SK-N-SH (cell line): ENCODE measurements around the gene MCC. TPM values are rescaled to one million over a fixed set of nuclear protein-coding genes. Genes with fewer than 3 reads are reported as not detected.

Experiments
- CTCF ChIA-PET: fragments of 300-600, 350-600 bp; formaldehyde crosslinking; extraction: SDS; loops from one replicate; lab custom pipeline; 2021; lab: Yijun Ruan, JAX
- POLR2A ChIA-PET: fragments of 350-600 bp; sonication (Branson Sonifier 250); formaldehyde crosslinking; extraction: SDS; loops from one replicate; lab custom pipeline; 2020; ENCODE audit warnings: antibody characterized with exemption, inconsistent platforms; lab: Yijun Ruan, JAX
- DNase-seq: peaks from one replicate; pipeline ENCODE4 v3.0.0; 2012
- H2AFZ ChIP-seq: fragments of 200-600 bp; sonication (generic); 2 replicates; pipeline ENCODE4 v1.8.1; 2016; ENCODE audit warnings: antibody characterized with exemption, mild to moderate bottlenecking, low read depth
- H3F3A ChIP-seq: fragments of 200-600 bp; sonication (generic); replicated peaks from 2 replicates; pipeline ENCODE3; 2016; ENCODE audit warnings: antibody characterized with exemption, mild to moderate bottlenecking; ENCODE audit not compliant: insufficient read depth
- H3K27ac ChIP-seq, 2 experiments: fragments of 200-500 bp in 1 of 2; fragments of 200-600 bp in 1 of 2; sonication (Bioruptor generic) in 1 of 2; sonication (generic), shearing (Covaris generic) in 1 of 2; 2 replicates each; pipeline versions ENCODE4 v1.5.1 to v1.6.1; 2014 to 2016; ENCODE audit warnings: low read depth in 2 of 2, inconsistent platforms in 1 of 2, low read length in 1 of 2, mild to moderate bottlenecking in 1 of 2, mixed read lengths in 1 of 2
- H3K27me3 ChIP-seq: fragments of 200-600 bp; sonication (generic), shearing (Covaris generic); 2 replicates; pipeline ENCODE4 v1.6.1; 2016; ENCODE audit warnings: mixed run types; ENCODE audit not compliant: insufficient read depth
- H3K36me3 ChIP-seq, 2 experiments: fragments of 200-500 bp in 1 of 2; fragments of 200-600 bp in 1 of 2; sonication (Bioruptor generic) in 1 of 2; sonication (generic) in 1 of 2; replicated peaks in 1 of 2; 2 replicates each; pipeline versions ENCODE3 to v1.5.1; 2014 to 2016; ENCODE audit warnings: low read length in 1 of 2, mild to moderate bottlenecking in 1 of 2; ENCODE audit not compliant: insufficient read depth in 2 of 2, control insufficient read depth in 1 of 2
- H3K4me1 ChIP-seq, 2 experiments: fragments of 200-500 bp in 1 of 2; fragments of 200-600 bp in 1 of 2; sonication (Bioruptor generic) in 1 of 2; sonication (generic), shearing (Covaris generic) in 1 of 2; 2 replicates each; pipeline versions ENCODE4 v1.5.1 to v1.6.1; 2014 to 2016; ENCODE audit warnings: low read depth in 1 of 2, low read length in 1 of 2, mixed run types in 1 of 2; ENCODE audit not compliant: insufficient read depth in 2 of 2, control insufficient read depth in 1 of 2
- H3K4me2 ChIP-seq: fragments of 200-600 bp; sonication (generic), shearing (Covaris generic); 2 replicates; pipeline ENCODE4 v1.6.1; 2017; ENCODE audit warnings: mixed run types
- H3K4me3 ChIP-seq, 2 experiments: fragments of 200-500 bp in 1 of 2; fragments of 200-600 bp in 1 of 2; sonication (Bioruptor generic) in 1 of 2; sonication (generic), shearing (Covaris generic) in 1 of 2; 2 replicates each; pipeline versions ENCODE4 v1.5.1 to v1.8.1; 2014 to 2016; ENCODE audit warnings: low read depth in 2 of 2, inconsistent platforms in 1 of 2, low read length in 1 of 2, mild to moderate bottlenecking in 1 of 2, mixed read lengths in 1 of 2, moderate library complexity in 1 of 2
- H3K79me2 ChIP-seq: fragments of 200-600 bp; sonication (generic); 2 replicates; pipeline ENCODE4 v1.8.1; 2017; ENCODE audit warnings: mild to moderate bottlenecking; ENCODE audit not compliant: insufficient read depth
- H3K9ac ChIP-seq: fragments of 200-600 bp; sonication (generic); 2 replicates; pipeline ENCODE4 v1.6.1; 2017; ENCODE audit warnings: mixed run types
- H3K9me2 ChIP-seq: fragments of 200-600 bp; sonication (generic); 2 replicates; pipeline ENCODE4 v1.6.1; 2017; ENCODE audit warnings: mixed run types
- H3K9me3 ChIP-seq: fragments of 200-600 bp; sonication (generic); 2 replicates; pipeline ENCODE4 v1.6.1; 2017; ENCODE audit warnings: mixed run types, mild to moderate bottlenecking, moderate library complexity
- H4K20me1 ChIP-seq: fragments of 200-600 bp; sonication (generic); 2 replicates; pipeline ENCODE4 v1.6.1; 2017; ENCODE audit warnings: mild to moderate bottlenecking, mixed run types; ENCODE audit not compliant: insufficient read depth
- EP300 ChIP-seq, 2 experiments: IDR thresholded peaks; 2 replicates each; pipeline versions ENCODE4 v1.4.0 to v1.6.1; 2012; ENCODE audit warnings: borderline replicate concordance in 1 of 2, low read depth in 1 of 2, low read length in 1 of 2
- FOSL2 ChIP-seq: IDR thresholded peaks from 2 replicates; pipeline ENCODE4 v1.4.0; 2012; ENCODE audit warnings: low read depth, mild to moderate bottlenecking, moderate library complexity, borderline replicate concordance
- FOXM1 ChIP-seq: IDR thresholded peaks from 2 replicates; pipeline ENCODE4 v1.4.0; 2012; ENCODE audit warnings: low read depth, mild to moderate bottlenecking
- GATA2 ChIP-seq: sonication (generic); formaldehyde crosslinking; IDR thresholded peaks from 2 replicates; pipeline ENCODE4 v1.5.0; 2020; ENCODE audit warnings: mild to moderate bottlenecking, missing genetic modification reagents
- JUND ChIP-seq: IDR thresholded peaks from 2 replicates; pipeline ENCODE4 v1.4.0; 2012
- NFIC ChIP-seq: IDR thresholded peaks from 2 replicates; pipeline ENCODE4 v1.4.0; 2012; ENCODE audit warnings: borderline replicate concordance
- RXRA ChIP-seq: IDR thresholded peaks from 2 replicates; pipeline ENCODE4 v1.4.0; 2012; ENCODE audit warnings: low read depth, mild to moderate bottlenecking, borderline replicate concordance
- SIN3A ChIP-seq: IDR thresholded peaks from 2 replicates; pipeline ENCODE4 v1.6.1; 2012; ENCODE audit warnings: low read depth, mild to moderate bottlenecking, low read length, moderate library complexity, borderline replicate concordance
- TCF12 ChIP-seq: IDR thresholded peaks from 2 replicates; pipeline ENCODE4 v1.4.0; 2012
- TEAD4 ChIP-seq: IDR thresholded peaks from 2 replicates; pipeline ENCODE4 v1.4.0; 2012; ENCODE audit warnings: mild to moderate bottlenecking, borderline replicate concordance; ENCODE audit not compliant: insufficient read depth
- YY1 ChIP-seq: IDR thresholded peaks from 2 replicates; pipeline ENCODE4 v1.4.0; 2012; ENCODE audit warnings: low read depth, mild to moderate bottlenecking
- WGBS: methylation state at CpG from one replicate; pipeline ENCODE4 v1.1.6; 2017; ENCODE audit warnings: low lambda C conversion rate; 5-methylcytosine and 5-hydroxymethylcytosine counted together
- polyA plus RNA-seq, 3 experiments: library from polyadenylated mRNA; depleted of rRNA; stranded (reverse); fragments of >200 nt; gene quantifications; 2 replicates each; pipeline ENCODE4 v1.2.3, GENCODE V29; 2012
- TF ChIP-seq, protein P1 (sequence below): IDR thresholded peaks from 2 replicates; pipeline ENCODE4; 2012
- TF ChIP-seq, protein P2 (sequence below): fragments of 150-350 bp; IDR thresholded peaks from 2 replicates; pipeline ENCODE4 v1.6.1; 2016; ENCODE audit warnings: mild to moderate bottlenecking, low read depth, low read length
- TF ChIP-seq, protein P3 (sequence below): IDR thresholded peaks from 2 replicates; pipeline ENCODE4 v1.4.0; 2012; ENCODE audit warnings: low read depth
- TF ChIP-seq, protein P4 (sequence below): IDR thresholded peaks from 2 replicates; pipeline ENCODE4 v1.4.0; 2012; ENCODE audit warnings: low read depth, borderline replicate concordance

The MCC gene
- polyA plus RNA-seq, 1 of the 3 experiments (the other 2 are of a cell fraction), result 3.6 TPM

DNA sequence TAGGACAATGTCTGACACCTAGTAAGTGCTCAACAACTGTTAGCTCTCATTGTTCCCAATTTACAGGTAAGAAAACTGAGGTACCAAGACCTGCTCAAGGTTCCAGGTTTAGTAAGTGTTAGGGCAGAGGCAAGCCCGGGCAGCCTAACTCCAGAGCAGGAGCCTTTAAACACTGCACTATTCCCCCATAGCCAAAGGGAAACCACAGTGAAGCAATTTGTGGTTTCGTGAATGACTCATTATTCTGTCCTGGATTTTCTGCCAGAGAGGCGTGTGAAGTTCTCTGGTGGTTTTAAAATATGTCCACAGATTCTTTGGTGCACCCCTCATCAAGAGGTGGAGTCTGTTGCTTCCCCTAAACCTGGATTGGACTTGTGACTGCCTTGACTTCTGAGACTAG is 1.0 kb upstream of the MCC start:
- peak overlapping the region in 1 of 2 experiments; percentile 84; a peak in 2 of 4 replicates for H3K4me3 ChIP-seq
- H3K9ac ChIP-seq, result no peak overlapping the region
- peaks cover 8% of the 10 kb centered on the region for H3F3A ChIP-seq
- H3K9me2 ChIP-seq, result no peaks in the 10 kb centered on the region
- no peaks in the 10 kb centered on the region for H4K20me1 ChIP-seq
- peak overlapping the region; percentile 65 to 78; a peak in 3 of 4 replicates for H3K27ac ChIP-seq
- peak overlapping the region; percentile 83 for H3K4me2 ChIP-seq
- H3K36me3 ChIP-seq, result no peaks in the 10 kb centered on the region
- ChIA-PET CTCF (interaction anchor here (0.8 to 2.7 kb wide), 5 partner anchors 21 to 493 kb away, joined by 3 to 13 read pairs (median 6); no protein-coding TSS in a partner anchor), POLR2A (no interaction called here)
- peaks cover 8% of the 10 kb centered on the region; the same call in 1 of the 2 replicates for H3K9me3 ChIP-seq
- no peaks in the 10 kb centered on the region for H3K79me2 ChIP-seq
- H3K4me1 ChIP-seq, result peaks cover 5 to 10% of the 10 kb centered on the region in 2 experiments; a peak in 3 of 4 replicates
- peak; percentile 22 for DNase-seq
- peaks cover 11% of the 10 kb centered on the region; the same call in 1 of the 2 replicates for H3K27me3 ChIP-seq
- WGBS, result 16% methylated on average over 3 of the region's 3 CpGs
- TF ChIP-seq, protein P1, sequence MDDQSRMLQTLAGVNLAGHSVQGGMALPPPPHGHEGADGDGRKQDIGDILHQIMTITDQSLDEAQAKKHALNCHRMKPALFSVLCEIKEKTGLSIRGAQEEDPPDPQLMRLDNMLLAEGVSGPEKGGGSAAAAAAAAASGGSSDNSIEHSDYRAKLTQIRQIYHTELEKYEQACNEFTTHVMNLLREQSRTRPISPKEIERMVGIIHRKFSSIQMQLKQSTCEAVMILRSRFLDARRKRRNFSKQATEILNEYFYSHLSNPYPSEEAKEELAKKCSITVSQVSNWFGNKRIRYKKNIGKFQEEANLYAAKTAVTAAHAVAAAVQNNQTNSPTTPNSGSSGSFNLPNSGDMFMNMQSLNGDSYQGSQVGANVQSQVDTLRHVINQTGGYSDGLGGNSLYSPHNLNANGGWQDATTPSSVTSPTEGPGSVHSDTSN, result peak; percentile 57; the same call in 1 of the 2 replicates
- TF ChIP-seq SIN3A (no peak), TCF12 (peak; percentile 81), FOSL2 (peak; percentile 94), YY1 (peak; percentile 40; the same call in 1 of the 2 replicates), FOXM1 (peak; percentile 51; the same call in 1 of the 2 replicates), TEAD4 (peak; percentile 71), RXRA (no peak), NFIC (peak; percentile 76), JUND (peak; percentile 93), GATA2 (CRISPR knock-in tag) (no peak), EP300 (IDR thresholded peaks at IDR 0.05; ENCODE audit: borderline replicate concordance in 1 of 2, low read depth in 1 of 2, low read length in 1 of 2) (peak in 1 of 2 experiments; percentile 73; a peak in 1 of 4 replicates)
- TF ChIP-seq, protein P2, sequence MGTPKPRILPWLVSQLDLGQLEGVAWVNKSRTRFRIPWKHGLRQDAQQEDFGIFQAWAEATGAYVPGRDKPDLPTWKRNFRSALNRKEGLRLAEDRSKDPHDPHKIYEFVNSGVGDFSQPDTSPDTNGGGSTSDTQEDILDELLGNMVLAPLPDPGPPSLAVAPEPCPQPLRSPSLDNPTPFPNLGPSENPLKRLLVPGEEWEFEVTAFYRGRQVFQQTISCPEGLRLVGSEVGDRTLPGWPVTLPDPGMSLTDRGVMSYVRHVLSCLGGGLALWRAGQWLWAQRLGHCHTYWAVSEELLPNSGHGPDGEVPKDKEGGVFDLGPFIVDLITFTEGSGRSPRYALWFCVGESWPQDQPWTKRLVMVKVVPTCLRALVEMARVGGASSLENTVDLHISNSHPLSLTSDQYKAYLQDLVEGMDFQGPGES, result no peak
- TF ChIP-seq, protein P3, sequence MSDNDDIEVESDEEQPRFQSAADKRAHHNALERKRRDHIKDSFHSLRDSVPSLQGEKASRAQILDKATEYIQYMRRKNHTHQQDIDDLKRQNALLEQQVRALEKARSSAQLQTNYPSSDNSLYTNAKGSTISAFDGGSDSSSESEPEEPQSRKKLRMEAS, result 0 out of 2 replicates have a peak, but pooled peaks have one; percentile 42
- TF ChIP-seq, protein P4, sequence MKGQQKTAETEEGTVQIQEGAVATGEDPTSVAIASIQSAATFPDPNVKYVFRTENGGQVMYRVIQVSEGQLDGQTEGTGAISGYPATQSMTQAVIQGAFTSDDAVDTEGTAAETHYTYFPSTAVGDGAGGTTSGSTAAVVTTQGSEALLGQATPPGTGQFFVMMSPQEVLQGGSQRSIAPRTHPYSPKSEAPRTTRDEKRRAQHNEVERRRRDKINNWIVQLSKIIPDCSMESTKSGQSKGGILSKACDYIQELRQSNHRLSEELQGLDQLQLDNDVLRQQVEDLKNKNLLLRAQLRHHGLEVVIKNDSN, result no peak
- peak overlapping the region; percentile 98 for H2AFZ ChIP-seq
